ENCODE data around the gene BTAF1.

BTAF1 gene

GRCh38 chr10:92052741-92053140, 129.2 kb downstream of the BTAF1 start:
- TF ChIP-seq, protein P1, sequence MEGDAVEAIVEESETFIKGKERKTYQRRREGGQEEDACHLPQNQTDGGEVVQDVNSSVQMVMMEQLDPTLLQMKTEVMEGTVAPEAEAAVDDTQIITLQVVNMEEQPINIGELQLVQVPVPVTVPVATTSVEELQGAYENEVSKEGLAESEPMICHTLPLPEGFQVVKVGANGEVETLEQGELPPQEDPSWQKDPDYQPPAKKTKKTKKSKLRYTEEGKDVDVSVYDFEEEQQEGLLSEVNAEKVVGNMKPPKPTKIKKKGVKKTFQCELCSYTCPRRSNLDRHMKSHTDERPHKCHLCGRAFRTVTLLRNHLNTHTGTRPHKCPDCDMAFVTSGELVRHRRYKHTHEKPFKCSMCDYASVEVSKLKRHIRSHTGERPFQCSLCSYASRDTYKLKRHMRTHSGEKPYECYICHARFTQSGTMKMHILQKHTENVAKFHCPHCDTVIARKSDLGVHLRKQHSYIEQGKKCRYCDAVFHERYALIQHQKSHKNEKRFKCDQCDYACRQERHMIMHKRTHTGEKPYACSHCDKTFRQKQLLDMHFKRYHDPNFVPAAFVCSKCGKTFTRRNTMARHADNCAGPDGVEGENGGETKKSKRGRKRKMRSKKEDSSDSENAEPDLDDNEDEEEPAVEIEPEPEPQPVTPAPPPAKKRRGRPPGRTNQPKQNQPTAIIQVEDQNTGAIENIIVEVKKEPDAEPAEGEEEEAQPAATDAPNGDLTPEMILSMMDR (IDR thresholded peaks at IDR 0.05), result no peak
- no peak for TF ChIP-seq ZFX (IDR thresholded peaks at IDR 0.05; ENCODE audit: borderline replicate concordance)
- H3K27ac ChIP-seq, result no peak overlapping the region

GRCh38 chr10:92054807-92055206, 131.2 kb downstream of the BTAF1 start:
- H3K27ac ChIP-seq, result no peak overlapping the region
- no peak for TF ChIP-seq ZFX (IDR thresholded peaks at IDR 0.05; ENCODE audit: borderline replicate concordance)
- TF ChIP-seq, protein P1 (IDR thresholded peaks at IDR 0.05), result no peak

DNA sequence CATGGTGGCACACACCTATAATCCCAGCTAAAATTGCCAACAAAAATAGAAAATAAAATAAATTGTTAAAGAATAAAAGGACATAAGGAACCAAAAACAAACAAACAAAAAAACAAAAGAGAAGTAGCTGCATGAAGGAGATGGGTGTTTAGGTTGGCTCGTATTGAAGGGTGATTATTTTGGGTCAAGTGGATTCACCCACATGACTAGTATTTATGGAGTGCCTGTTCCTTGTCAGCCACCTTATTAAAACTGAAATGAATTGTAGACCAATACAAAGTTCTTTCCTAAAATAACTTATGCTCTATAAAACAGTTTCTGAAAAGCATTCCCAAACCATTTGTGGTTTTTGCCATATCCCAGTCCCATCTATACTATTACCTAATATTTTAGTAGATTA, 138.7 kb downstream of the BTAF1 start:
- no peak overlapping the region for H3K27ac ChIP-seq
- TF ChIP-seq ZFX (IDR thresholded peaks at IDR 0.05; ENCODE audit: borderline replicate concordance), result no peak
- TF ChIP-seq, protein P1 (IDR thresholded peaks at IDR 0.05), result no peak

DNA sequence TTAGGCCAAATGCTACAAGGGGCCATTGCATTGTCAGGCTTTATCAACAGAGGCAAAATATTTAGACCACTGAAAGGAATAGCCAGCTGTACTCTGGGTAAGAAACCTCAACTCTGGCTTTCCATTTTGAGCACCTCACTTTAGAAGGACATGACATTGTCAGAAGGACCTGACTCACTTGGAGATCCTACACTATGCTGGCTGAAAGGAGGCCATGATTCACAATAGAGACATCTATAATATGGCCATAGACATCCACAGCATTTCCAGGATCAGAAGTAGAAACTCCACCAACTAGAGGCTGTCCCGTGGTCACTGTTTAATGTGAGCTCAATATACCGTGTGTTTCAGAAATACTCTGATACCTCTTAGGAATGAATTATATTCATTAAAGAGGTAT, 140.9 kb downstream of the BTAF1 start:
- TF ChIP-seq, protein P1 (IDR thresholded peaks at IDR 0.05), result no peak
- no peak for TF ChIP-seq ZFX (IDR thresholded peaks at IDR 0.05; ENCODE audit: borderline replicate concordance)
- H3K27ac ChIP-seq, result no peak overlapping the region

DNA sequence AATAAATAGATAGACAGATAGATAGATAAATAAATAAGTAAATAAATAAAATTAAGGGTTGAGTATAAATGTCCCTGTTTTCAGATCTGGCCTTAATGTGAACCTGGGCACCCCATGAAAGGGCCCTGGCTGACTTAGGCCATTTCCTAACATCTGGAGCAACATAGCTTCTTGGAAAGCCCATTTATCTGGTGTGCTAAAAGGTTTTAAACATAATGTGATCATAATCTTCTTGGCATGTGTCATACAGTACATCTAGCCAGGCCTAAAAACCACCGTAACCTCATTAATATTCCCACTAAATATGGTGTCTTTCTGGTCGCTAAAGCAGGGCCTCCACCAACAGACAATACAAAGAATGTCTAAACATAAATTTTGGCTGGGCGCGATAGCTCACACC, 142.8 kb downstream of the BTAF1 start:
- no peak overlapping the region for H3K27ac ChIP-seq
- no peak for TF ChIP-seq ZFX (IDR thresholded peaks at IDR 0.05; ENCODE audit: borderline replicate concordance)
- TF ChIP-seq, protein P1 (IDR thresholded peaks at IDR 0.05), result no peak

- H3K27ac ChIP-seq, result no peak overlapping the region
- TF ChIP-seq ZFX (IDR thresholded peaks at IDR 0.05; ENCODE audit: borderline replicate concordance), result no peak
- TF ChIP-seq, protein P1 (IDR thresholded peaks at IDR 0.05), result no peak
Measured at GRCh38 chr10:92068900-92069299, 145.3 kb downstream of the BTAF1 start.

DNA sequence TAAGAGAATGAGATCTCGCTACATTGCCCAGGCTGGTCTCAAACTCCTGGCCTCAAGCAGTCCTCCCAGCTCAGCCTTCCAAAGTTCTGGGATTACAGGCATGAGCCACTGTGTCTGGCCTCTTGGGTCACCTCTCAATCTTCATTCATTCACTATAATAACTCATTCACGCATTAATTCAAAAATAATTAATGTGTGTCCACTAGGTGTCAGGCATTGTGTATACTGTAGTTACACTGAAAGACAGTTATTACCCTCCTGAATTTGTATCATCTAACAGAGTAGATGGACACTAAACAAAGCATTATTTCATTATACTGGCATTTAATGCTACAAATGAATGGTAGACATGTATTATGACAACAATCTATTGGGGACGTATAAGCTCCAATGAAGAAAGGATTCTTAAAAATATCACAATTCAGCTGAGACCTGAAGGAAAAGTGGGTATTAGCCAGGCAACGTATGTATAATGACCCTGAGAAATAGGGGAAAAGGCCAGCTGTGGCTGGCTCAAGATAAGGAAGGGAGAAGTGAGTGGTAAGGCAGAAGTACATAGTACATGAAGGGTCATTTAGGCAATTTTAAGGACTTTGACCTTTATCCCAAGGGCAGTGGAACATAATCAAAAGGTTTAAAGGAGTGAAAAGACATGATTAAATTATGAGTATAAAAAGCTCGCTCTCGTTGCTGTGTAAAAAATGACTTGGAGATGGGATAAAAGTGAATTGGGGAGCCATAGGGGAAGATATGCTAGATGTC, 150.7 kb downstream of the BTAF1 start:
- H3K27ac ChIP-seq, result no peak overlapping the region
- no peak for TF ChIP-seq ZFX (IDR thresholded peaks at IDR 0.05; ENCODE audit: borderline replicate concordance)
- TF ChIP-seq, protein P1 (IDR thresholded peaks at IDR 0.05), result peak; percentile 32; the same call in 1 of the 2 replicates

All from 22Rv1 (cell line).